Measurements from ENCODE around the gene NEK5. TPM values are rescaled to one million over a fixed set of nuclear protein-coding genes. Genes with fewer than 3 reads are reported as not detected.

The NEK5 gene
- total RNA-seq, 2 experiments from 2014 or later: 0.22 TPM; not detected in 1

GRCh38 chr13:52047463-52047862 is 81.4 kb downstream of the NEK5 start:
- no peak for TF ChIP-seq EZH2phosphoT487 (IDR thresholded peaks at IDR 0.05; ENCODE audit: borderline replicate concordance, low read depth, low read length)
- TF ChIP-seq, protein P1, sequence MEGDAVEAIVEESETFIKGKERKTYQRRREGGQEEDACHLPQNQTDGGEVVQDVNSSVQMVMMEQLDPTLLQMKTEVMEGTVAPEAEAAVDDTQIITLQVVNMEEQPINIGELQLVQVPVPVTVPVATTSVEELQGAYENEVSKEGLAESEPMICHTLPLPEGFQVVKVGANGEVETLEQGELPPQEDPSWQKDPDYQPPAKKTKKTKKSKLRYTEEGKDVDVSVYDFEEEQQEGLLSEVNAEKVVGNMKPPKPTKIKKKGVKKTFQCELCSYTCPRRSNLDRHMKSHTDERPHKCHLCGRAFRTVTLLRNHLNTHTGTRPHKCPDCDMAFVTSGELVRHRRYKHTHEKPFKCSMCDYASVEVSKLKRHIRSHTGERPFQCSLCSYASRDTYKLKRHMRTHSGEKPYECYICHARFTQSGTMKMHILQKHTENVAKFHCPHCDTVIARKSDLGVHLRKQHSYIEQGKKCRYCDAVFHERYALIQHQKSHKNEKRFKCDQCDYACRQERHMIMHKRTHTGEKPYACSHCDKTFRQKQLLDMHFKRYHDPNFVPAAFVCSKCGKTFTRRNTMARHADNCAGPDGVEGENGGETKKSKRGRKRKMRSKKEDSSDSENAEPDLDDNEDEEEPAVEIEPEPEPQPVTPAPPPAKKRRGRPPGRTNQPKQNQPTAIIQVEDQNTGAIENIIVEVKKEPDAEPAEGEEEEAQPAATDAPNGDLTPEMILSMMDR (conservative IDR thresholded peaks at IDR 0.05; ENCODE audit: low read length): no peak
- no peaks in the 10 kb centered on the region for H3K36me3 ChIP-seq (ENCODE audit: insufficient read depth, low read length)
- H3K79me2 ChIP-seq (ENCODE audit: insufficient read depth, low read depth, low read length): no peaks in the 10 kb centered on the region
- no TSS peak for BruUV-seq (replicated peaks)
- POLR2A ChIA-PET: no interaction called here
- intact Hi-C loops (cut with micrococcal nuclease; ENCODE audit: unreplicated experiment): no loop called here
- H3K4me3 ChIP-seq (ENCODE audit: low read depth, low read length, poor library complexity, severe bottlenecking): no peak overlapping the region
- no peaks in the 10 kb centered on the region for H4K20me1 ChIP-seq (ENCODE audit: insufficient read depth, low read length)
- CTCF ChIA-PET (ENCODE audit: unreplicated experiment): no interaction called here
- no peak for DNase-seq (ENCODE audit: low spot score)
- no peaks in the 10 kb centered on the region for H3K9me2 ChIP-seq (ENCODE audit: insufficient read depth, low read length)
- H3K27ac ChIP-seq (ENCODE audit: low read depth, low read length, poor library complexity, severe bottlenecking): no peak overlapping the region
- H2AFZ ChIP-seq (ENCODE audit: low read length): no peak overlapping the region
- H3K4me1 ChIP-seq (ENCODE audit: insufficient read depth, low read length, poor library complexity, severe bottlenecking): no peaks in the 10 kb centered on the region
- no peak overlapping the region for H3K4me2 ChIP-seq (ENCODE audit: low read length)
- H3K9me3 ChIP-seq (ENCODE audit: low read length): no peaks in the 10 kb centered on the region

DNA sequence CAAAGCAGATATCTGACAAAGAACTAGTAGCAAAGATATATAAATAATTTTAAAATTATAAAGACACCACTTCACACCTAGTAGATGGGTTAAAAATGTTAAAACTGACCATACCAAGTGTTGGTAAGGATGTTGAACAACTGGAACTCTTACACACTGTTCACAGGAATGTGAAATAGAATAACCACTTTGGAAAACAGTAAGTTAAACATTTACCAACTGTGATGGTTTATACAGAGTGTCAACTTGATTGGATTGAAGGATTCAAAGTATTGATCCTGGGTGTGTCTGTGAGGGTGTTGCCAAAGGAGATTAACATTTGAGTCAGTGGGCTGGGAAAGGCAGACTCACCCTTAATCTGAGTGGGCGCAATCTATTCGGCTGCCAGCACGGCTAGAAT is 85.2 kb downstream of the NEK5 start:
- H3K4me3 ChIP-seq (ENCODE audit: low read depth, low read length, poor library complexity, severe bottlenecking): no peak overlapping the region
- BruUV-seq (replicated peaks): no TSS peak
- POLR2A ChIA-PET: no interaction called here
- H3K27ac ChIP-seq (ENCODE audit: low read depth, low read length, poor library complexity, severe bottlenecking): no peak overlapping the region
- H3K4me1 ChIP-seq (ENCODE audit: insufficient read depth, low read length, poor library complexity, severe bottlenecking): no peaks in the 10 kb centered on the region
- intact Hi-C loops (cut with micrococcal nuclease; ENCODE audit: unreplicated experiment): no loop called here
- no peaks in the 10 kb centered on the region for H3K36me3 ChIP-seq (ENCODE audit: insufficient read depth, low read length)
- H3K4me2 ChIP-seq (ENCODE audit: low read length): no peak overlapping the region
- H2AFZ ChIP-seq (ENCODE audit: low read length): no peak overlapping the region
- TF ChIP-seq EZH2phosphoT487 (IDR thresholded peaks at IDR 0.05; ENCODE audit: borderline replicate concordance, low read depth, low read length): no peak
- TF ChIP-seq, protein P1 (conservative IDR thresholded peaks at IDR 0.05; ENCODE audit: low read length): no peak
- no peaks in the 10 kb centered on the region for H3K9me3 ChIP-seq (ENCODE audit: low read length)
- no peaks in the 10 kb centered on the region for H3K79me2 ChIP-seq (ENCODE audit: insufficient read depth, low read depth, low read length)
- DNase-seq (ENCODE audit: low spot score): no peak
- no peaks in the 10 kb centered on the region for H4K20me1 ChIP-seq (ENCODE audit: insufficient read depth, low read length)
- CTCF ChIA-PET (ENCODE audit: unreplicated experiment): no interaction called here
- H3K9me2 ChIP-seq (ENCODE audit: insufficient read depth, low read length): no peaks in the 10 kb centered on the region

GRCh38 chr13:52036037-52036436 is 92.8 kb downstream of the NEK5 start:
- Histone ChIP-seq H3K4me2 (ENCODE audit: low read length) (no peak overlapping the region), H3K36me3 (ENCODE audit: insufficient read depth, low read length) (0 out of 2 replicates have a peak, but pooled peaks cover 4% of the 10 kb centered on the region), H3K27ac (ENCODE audit: low read depth, low read length, poor library complexity, severe bottlenecking) (no peak overlapping the region), H3K9me3 (ENCODE audit: low read length) (no peaks in the 10 kb centered on the region), H3K4me3 (ENCODE audit: low read depth, low read length, poor library complexity, severe bottlenecking) (no peak overlapping the region), H2AFZ (ENCODE audit: low read length) (no peak overlapping the region), H3K79me2 (ENCODE audit: insufficient read depth, low read depth, low read length) (no peaks in the 10 kb centered on the region), H3K4me1 (ENCODE audit: insufficient read depth, low read length, poor library complexity, severe bottlenecking) (no peaks in the 10 kb centered on the region), H3K9me2 (ENCODE audit: insufficient read depth, low read length) (no peaks in the 10 kb centered on the region), H4K20me1 (ENCODE audit: insufficient read depth, low read length) (no peaks in the 10 kb centered on the region)
- TF ChIP-seq, protein P1 (conservative IDR thresholded peaks at IDR 0.05; ENCODE audit: low read length): no peak
- BruUV-seq (replicated peaks): no TSS peak
- POLR2A ChIA-PET: no interaction called here
- intact Hi-C loops (cut with micrococcal nuclease; ENCODE audit: unreplicated experiment): no loop called here
- CTCF ChIA-PET (ENCODE audit: unreplicated experiment): no interaction called here
- DNase-seq (ENCODE audit: low spot score): no peak

Data from OCI-LY7 (cell line).